ENCODE measurements around the gene CHMP5.

DNA sequence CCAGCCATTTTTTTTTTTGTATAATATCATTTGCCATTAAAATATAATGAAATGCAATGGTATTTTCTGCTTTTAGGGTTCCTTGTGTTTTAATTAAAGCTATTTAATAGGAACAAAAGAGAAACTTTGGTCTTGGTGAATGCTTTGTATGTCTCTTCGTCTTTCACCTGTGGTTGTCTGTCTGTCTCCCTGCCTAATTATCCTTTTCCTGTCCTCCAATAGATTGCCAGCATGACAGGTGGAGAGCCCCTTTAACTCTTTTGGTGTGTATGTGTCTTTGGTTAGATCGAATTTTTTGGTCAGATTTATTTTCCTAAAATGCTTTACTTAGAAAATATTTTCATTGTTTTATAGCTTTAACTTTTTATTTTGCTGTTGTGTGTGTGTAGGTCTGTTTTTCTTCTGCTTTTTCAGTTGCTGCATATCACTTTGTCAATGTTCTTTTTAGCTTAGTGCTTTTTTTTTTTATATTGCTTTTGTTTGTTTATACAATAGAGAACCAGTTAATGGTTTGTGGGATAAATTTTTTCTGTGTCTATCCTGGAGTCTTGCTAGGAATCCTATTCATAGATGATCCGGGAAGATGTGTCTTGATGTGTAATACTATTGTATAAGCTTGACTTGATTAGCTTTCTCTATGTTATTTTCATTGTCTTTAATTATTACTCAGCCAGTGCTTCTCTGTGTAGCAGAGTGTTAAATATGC, 8.6 kb downstream of the CHMP5 start:
- no peak for TF ChIP-seq POLR2AphosphoS5 (IDR thresholded peaks at IDR 0.05; ENCODE audit: low read depth, low read length)
- TF ChIP-seq, protein P1, sequence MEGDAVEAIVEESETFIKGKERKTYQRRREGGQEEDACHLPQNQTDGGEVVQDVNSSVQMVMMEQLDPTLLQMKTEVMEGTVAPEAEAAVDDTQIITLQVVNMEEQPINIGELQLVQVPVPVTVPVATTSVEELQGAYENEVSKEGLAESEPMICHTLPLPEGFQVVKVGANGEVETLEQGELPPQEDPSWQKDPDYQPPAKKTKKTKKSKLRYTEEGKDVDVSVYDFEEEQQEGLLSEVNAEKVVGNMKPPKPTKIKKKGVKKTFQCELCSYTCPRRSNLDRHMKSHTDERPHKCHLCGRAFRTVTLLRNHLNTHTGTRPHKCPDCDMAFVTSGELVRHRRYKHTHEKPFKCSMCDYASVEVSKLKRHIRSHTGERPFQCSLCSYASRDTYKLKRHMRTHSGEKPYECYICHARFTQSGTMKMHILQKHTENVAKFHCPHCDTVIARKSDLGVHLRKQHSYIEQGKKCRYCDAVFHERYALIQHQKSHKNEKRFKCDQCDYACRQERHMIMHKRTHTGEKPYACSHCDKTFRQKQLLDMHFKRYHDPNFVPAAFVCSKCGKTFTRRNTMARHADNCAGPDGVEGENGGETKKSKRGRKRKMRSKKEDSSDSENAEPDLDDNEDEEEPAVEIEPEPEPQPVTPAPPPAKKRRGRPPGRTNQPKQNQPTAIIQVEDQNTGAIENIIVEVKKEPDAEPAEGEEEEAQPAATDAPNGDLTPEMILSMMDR (IDR thresholded peaks at IDR 0.05 in 2 of 3, conservative IDR thresholded peaks at IDR 0.05 in 1 of 3; ENCODE audit: borderline replicate concordance in 1 of 3, insufficient read depth in 1 of 3, low read depth in 2 of 3, low read length in 2 of 3) = no peak
- no peak for TF ChIP-seq TCF7L2 (IDR thresholded peaks at IDR 0.05; ENCODE audit: borderline replicate concordance, extremely low read depth, insufficient read depth, insufficient read length)
- no peak for TF ChIP-seq EZH2 (IDR thresholded peaks at IDR 0.05)
- TF ChIP-seq, protein P2, sequence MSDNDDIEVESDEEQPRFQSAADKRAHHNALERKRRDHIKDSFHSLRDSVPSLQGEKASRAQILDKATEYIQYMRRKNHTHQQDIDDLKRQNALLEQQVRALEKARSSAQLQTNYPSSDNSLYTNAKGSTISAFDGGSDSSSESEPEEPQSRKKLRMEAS (IDR thresholded peaks at IDR 0.05) = no peak
- no peak for TF ChIP-seq JUND (IDR thresholded peaks at IDR 0.05)
- TF ChIP-seq SRF (IDR thresholded peaks at IDR 0.05; ENCODE audit: low read depth) = no peak
- no peak for TF ChIP-seq POLR2A (IDR thresholded peaks at IDR 0.05; ENCODE audit: borderline replicate concordance, extremely low read depth, insufficient read depth, insufficient read length)
- TF ChIP-seq SP1 (IDR thresholded peaks at IDR 0.05; ENCODE audit: low read depth) = no peak
- TF ChIP-seq FOSL1 (IDR thresholded peaks at IDR 0.05; ENCODE audit: low read depth) = no peak
- TF ChIP-seq, protein P3, sequence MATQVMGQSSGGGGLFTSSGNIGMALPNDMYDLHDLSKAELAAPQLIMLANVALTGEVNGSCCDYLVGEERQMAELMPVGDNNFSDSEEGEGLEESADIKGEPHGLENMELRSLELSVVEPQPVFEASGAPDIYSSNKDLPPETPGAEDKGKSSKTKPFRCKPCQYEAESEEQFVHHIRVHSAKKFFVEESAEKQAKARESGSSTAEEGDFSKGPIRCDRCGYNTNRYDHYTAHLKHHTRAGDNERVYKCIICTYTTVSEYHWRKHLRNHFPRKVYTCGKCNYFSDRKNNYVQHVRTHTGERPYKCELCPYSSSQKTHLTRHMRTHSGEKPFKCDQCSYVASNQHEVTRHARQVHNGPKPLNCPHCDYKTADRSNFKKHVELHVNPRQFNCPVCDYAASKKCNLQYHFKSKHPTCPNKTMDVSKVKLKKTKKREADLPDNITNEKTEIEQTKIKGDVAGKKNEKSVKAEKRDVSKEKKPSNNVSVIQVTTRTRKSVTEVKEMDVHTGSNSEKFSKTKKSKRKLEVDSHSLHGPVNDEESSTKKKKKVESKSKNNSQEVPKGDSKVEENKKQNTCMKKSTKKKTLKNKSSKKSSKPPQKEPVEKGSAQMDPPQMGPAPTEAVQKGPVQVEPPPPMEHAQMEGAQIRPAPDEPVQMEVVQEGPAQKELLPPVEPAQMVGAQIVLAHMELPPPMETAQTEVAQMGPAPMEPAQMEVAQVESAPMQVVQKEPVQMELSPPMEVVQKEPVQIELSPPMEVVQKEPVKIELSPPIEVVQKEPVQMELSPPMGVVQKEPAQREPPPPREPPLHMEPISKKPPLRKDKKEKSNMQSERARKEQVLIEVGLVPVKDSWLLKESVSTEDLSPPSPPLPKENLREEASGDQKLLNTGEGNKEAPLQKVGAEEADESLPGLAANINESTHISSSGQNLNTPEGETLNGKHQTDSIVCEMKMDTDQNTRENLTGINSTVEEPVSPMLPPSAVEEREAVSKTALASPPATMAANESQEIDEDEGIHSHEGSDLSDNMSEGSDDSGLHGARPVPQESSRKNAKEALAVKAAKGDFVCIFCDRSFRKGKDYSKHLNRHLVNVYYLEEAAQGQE (IDR thresholded peaks at IDR 0.05; ENCODE audit: low read depth) = no peak
- TF ChIP-seq EZH2phosphoT487 (IDR thresholded peaks at IDR 0.05; ENCODE audit: borderline replicate concordance) = no peak

Data from HCT116 (cell line).